NK-92 treated with Interleukin-12 subunit alpha and Interleukin-12 subunit beta, amount 100 ng/mL, for 24 hours (cell line): ENCODE measurements around the gene MFSD12.
A peak's percentile ranks its signal among the peaks of the same experiment; 100 is the strongest.

Source experiments
- DNase-seq: peaks from one replicate; lab custom pipeline; 2025; lab: John Stamatoyannopoulos, UW

The MFSD12 gene

GRCh38 chr19:3555653-3556422 is 1.5 kb downstream of the MFSD12 start:
- DNase-seq, result no peak

DNA sequence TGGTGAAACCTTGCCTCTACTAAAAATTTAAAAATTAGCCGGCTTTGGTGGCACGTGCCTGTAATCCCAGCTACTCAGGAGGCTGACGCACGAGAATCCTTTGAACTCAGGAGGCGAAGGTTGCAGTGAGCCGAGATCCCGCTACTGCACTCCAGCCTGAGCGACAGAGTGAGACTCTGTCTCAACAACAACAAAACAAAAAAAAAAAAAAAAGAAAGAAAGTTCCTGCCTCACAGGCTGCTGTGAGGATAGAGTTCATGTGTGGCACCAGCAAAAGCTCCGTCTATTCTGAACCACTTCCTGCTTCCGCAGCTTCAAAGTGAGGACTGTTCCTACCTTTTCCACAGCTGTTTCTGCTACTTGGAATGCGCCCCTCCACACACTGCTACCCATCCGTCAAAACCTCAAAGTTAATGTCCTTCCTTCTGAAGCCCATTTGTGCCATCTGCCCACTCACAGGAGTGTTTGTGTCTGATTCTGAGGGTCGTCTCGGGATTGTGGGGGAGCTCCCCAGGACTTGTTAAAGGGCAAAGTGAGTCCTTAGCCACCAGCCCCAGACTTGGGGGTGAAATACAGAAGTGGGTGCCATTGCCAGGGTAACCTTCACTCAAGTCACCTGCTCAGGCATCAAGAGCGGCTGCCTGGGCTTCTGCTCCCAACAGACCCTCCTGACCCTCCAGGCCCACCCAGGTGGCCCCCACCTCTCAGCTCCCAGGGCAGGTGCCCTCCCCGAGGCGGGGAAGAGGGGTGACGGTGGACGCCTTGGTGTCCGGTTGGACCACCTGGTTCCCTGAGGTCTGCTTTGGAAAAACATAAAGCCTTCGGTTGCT is 2.9 kb downstream of the MFSD12 start:
- DNase-seq, result no peak

GRCh38 chr19:3551792-3552095 is 5.6 kb downstream of the MFSD12 start:
- no peak for DNase-seq

- no peak for DNase-seq
Observed at GRCh38 chr19:3550947-3551791, 6.2 kb downstream of the MFSD12 start.

- DNase-seq, result no peak
Observed at GRCh38 chr19:3549816-3550215, 7.6 kb downstream of the MFSD12 start.

DNA sequence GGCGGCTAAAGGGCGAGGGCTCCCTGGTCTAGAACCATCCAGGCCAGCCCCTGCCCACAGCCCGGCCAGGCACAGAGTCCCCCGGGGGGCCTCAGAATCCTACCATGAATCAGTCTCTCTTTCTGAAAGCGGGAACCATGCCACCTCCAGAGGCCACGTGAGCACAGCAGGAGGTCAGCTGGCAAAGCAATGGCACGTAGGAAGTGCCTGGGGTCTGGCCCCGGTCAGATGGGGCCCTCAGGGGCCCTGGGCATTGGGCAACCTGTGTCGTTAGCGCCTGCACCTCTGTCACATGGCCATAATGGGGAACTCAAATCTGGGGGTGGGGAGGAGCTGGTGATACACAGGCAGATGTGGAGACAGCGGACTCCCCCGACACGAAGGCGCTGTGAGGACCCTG is 8.8 kb downstream of the MFSD12 start:
- DNase-seq, result no peak

DNA sequence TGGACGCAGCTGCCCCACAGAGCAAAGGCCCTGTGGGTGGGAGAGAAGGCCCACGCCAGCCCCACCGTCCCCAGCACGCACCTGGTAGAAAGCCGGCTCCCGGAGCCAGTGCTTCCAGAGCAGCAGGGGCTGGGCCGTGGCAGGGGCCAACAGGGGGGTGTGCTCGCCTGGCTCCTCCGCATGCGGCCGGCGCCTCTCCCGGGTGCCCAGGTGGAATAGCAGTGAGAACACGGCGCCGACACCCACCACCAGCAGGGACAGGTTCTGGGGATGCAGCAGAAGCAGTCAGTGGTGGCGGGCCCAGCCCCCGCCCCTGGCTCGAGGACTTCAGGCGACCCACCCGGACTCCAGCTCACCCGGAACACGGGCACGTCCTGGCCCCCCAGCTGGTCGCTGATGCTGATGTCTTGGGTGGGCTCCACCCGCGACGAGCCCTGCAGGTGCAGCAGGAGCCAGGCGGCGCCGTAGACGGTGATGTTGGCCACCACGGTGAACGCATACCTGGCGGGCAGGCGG is 9.6 kb downstream of the MFSD12 start:
- DNase-seq, result no peak

GRCh38 chr19:3547301-3547731 is 10.1 kb downstream of the MFSD12 start:
- no peak for DNase-seq

GRCh38 chr19:3546119-3546518 is 11.3 kb downstream of the MFSD12 start:
- no peak for DNase-seq

- DNase-seq, result no peak
Observed at GRCh38 chr19:3545669-3546034, 11.7 kb downstream of the MFSD12 start.

DNA sequence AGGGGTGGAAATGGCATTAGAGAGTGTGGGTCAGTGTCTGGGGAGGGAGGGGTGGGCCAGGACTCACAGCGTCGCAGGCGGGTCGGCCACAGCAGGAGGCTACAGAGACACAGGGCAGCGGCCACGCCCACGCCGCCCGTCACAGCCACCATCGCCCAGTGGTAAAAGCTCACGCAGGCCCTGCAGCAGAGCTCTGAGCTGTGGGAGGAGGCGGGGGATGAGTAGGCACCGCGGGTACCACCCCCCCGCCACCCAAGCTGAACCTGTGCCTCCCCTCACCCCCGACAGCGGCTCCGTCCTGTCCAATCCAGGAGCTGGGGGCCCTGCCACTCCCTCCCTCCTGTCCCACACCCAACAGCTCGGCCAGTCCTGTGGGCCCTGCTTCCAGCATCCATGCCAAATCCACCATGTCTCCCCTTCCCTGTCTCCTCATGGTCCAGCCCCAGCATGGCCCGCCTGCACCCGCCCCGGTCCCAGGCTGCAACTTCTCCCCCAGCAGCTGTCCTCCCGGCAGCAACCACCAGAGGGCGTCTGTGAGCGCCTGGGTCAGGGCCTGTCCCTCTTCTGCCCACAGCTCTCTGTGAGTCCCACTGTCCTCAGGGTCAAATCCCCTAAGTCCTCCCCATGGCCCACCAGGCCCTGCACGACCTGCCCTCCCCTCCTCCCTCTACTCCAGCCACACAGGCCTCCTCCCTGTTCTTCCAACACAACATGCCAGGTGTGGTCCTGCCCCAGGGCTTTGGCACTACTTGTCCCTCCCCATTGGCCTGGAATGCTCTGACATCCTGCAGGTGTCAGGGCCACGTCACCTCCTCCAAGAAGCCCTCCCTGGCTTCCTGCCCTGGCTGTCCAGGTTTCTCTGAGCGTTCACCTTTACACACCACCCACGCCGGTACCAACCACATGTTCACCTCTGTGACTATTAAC is 12.4 kb downstream of the MFSD12 start:
- DNase-seq, result peak; percentile 47

- no peak for DNase-seq
Observed at GRCh38 chr19:3544058-3544376, 13.4 kb downstream of the MFSD12 start.

GRCh38 chr19:3543150-3544057 is 14.0 kb downstream of the MFSD12 start:
- DNase-seq, result no peak

DNA sequence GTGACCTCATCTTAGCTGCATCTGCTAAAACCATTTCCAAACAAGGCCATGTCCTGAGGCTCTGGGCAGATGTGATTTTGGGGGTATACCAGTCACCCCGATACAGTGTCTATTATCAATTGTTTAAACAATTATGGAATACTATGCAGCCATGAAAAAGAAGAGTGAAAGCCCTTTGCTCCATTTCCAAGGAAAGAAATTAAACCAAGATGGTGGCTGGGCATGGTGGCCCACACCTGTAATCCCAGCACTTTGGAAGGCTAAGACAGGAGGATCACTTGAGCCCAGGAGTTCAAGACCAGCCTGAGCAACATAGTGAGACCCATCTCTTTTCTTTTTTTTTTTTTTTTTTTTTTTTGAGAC is 17.6 kb downstream of the MFSD12 start:
- no peak for DNase-seq

DNA sequence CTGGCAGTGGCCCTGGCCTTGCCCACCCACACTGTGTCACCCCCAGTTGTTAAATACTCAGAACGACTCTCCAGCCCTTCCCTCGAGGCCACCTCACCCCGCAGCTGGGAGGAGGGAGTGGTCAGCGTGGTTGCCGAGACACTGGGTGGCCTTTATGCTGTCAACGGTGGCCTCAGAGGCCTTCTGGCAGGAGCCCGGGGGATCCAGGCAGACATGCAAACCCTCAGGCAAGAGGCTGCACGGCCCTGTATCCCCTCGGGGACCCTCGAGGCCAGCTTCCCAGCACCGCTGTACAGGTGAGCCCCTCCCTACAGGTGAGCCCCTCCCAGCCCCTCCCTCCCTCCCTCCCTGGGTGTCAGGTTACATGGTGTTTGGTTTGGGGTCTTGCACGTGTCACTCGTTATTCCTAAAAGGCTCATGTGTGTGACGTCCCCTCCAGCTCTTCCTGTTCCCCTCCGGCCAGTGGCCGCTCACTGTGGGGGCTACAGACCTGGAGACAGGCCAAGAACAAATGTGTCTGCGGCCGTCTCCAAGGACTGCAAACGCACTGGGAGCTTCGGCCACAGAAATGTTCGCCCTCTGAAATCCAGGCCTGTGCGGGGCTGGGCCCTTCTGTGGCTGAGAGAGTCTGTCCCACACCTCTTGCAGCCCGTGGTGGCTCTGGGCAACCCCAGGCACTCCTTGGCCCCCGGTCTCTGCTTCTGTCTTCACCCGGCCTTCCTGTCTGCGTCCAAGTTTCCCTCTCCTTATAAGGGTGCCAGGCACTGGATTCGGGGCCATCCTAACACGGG is 18.2 kb downstream of the MFSD12 start, which contains the start of gene TEKTIP1:
TEKTIP1 (plus strand) TSS at position 210 of the 791 bp plus-strand sequence; CDS start at position 214, 4 bp downstream.
- no peak for DNase-seq

GRCh38 chr19:3538258-3538929 is 19.0 kb downstream of the MFSD12 start:
- DNase-seq, result no peak

DNA sequence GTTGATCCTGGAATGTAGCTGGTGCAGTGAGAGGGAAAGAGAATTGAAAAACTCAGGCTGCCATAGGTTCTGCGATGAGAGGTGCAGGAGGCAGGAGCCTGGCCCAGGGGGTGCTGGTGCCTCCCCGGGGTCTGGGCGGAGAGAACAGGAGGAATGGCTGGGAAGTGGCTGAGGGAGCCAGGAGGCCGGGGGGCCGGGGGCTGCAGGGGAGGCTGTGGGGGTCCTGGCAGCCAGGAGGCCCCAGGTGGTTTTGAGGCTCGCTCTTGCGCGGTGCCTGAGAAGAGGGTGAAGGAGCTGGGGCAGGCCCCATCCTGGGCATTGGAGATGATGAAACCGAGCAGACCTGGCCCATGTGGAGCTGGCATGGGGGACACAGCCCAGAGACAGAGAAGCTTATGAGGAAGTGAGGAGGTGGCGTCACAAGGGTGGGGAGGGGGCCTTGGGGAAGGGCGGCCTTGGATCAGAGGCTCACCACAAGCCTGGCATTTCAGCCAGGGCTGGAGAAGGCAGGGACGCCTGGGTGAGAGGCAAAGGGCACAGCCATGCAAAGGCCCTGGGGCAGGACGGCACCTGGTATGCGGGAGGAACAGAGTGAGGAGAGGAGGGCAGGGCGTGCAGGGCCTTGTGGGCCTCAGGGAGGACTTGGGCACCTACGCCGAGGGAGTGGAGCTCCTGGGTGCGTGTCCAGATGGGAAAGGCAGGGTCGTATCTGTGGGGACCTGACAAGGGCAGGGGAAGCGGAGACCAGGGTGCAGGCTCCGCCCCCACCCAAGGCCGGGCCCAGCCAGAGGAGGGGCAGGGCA is 19.7 kb downstream of the MFSD12 start:
- no peak for DNase-seq

GRCh38 chr19:3537101-3537437 is 20.3 kb downstream of the MFSD12 start:
- DNase-seq, result no peak
